ENCODE measurements around the gene GATAD2B.
A peak's percentile ranks its signal among the peaks of the same experiment; 100 is the strongest.
"Not testable (repeated sequence)": the region's sequence is repeated elsewhere in the genome, so short reads cannot be mapped to it uniquely, and the experiment has no call there.

The GATAD2B gene

GRCh38 chr1:153790966-153791647, 131.7 kb downstream of the GATAD2B start:
- no peak for TF ChIP-seq CTCF (IDR thresholded peaks at IDR 0.05; ENCODE audit: low read depth, low read length, missing control alignments)
- DNase-seq (ENCODE audit: low read depth) = peak; percentile 51
- in situ Hi-C loops (cut with HindIII; ENCODE audit: low sequenced_read_pairs) = no loop called here
- no peak overlapping the region for H3K4me3 ChIP-seq (ENCODE audit: low read depth, low read length)

GRCh38 chr1:153790313-153790965, 132.3 kb downstream of the GATAD2B start:
- no peak for TF ChIP-seq CTCF (IDR thresholded peaks at IDR 0.05; ENCODE audit: low read depth, low read length, missing control alignments)
- in situ Hi-C loops (cut with HindIII; ENCODE audit: low sequenced_read_pairs) = no loop called here
- DNase-seq (ENCODE audit: low read depth) = no peak
- H3K4me3 ChIP-seq (ENCODE audit: low read depth, low read length) = no peak overlapping the region

GRCh38 chr1:153789478-153790034, 133.2 kb downstream of the GATAD2B start:
- in situ Hi-C loops (cut with HindIII; ENCODE audit: low sequenced_read_pairs) = no loop called here
- no peak overlapping the region for H3K4me3 ChIP-seq (ENCODE audit: low read depth, low read length)

GRCh38 chr1:153786038-153786790, 136.6 kb downstream of the GATAD2B start:
- H3K4me3 ChIP-seq (ENCODE audit: low read depth, low read length) = no peak overlapping the region
- in situ Hi-C loops (cut with HindIII; ENCODE audit: low sequenced_read_pairs) = no loop called here
- no peak for TF ChIP-seq CTCF (IDR thresholded peaks at IDR 0.05; ENCODE audit: low read depth, low read length, missing control alignments)
- DNase-seq (ENCODE audit: low read depth) = no peak

More at GRCh38 chr1:153789478-153790034, 133.2 kb downstream of the GATAD2B start:
- no peak for DNase-seq (ENCODE audit: low read depth)
- no peak for TF ChIP-seq CTCF (IDR thresholded peaks at IDR 0.05; ENCODE audit: low read depth, low read length, missing control alignments)

GRCh38 chr1:153783233-153784190, 139.3 kb downstream of the GATAD2B start:
- in situ Hi-C loops (cut with HindIII; ENCODE audit: low sequenced_read_pairs) = no loop called here
- peak; percentile 65 for DNase-seq (ENCODE audit: low read depth)
- peak overlapping the region; percentile 65 for H3K4me3 ChIP-seq (ENCODE audit: low read depth, low read length)
- TF ChIP-seq CTCF (IDR thresholded peaks at IDR 0.05; ENCODE audit: low read depth, low read length, missing control alignments) = peak; percentile 5

GRCh38 chr1:153782648-153783047, 140.1 kb downstream of the GATAD2B start:
- in situ Hi-C loops (cut with HindIII; ENCODE audit: low sequenced_read_pairs); DNase-seq (ENCODE audit: low read depth): not testable (repeated sequence)
- peak overlapping the region; percentile 65 for H3K4me3 ChIP-seq (ENCODE audit: low read depth, low read length)
